Hepatocyte (in vitro differentiated cells): ENCODE data around the gene PMEPA1.

Experiments used
- CTCF ChIP-seq: fragments of 200-600 bp; sonication (generic); IDR thresholded peaks from 2 replicates; pipeline ENCODE4 v1.5.1; 2016; ENCODE audit warnings: antibody characterized with exemption, mild to moderate bottlenecking; ENCODE audit not compliant: poor library complexity
- EZH2 ChIP-seq: fragments of 200-600 bp; sonication (generic); IDR thresholded peaks from 2 replicates; pipeline ENCODE4 v1.6.1; 2016; ENCODE audit warnings: antibody characterized with exemption, mild to moderate bottlenecking, borderline replicate concordance
- EZH2phosphoT487 ChIP-seq: fragments of 200-600 bp; sonication (generic); IDR thresholded peaks from one replicate; pipeline ENCODE4 v1.6.1; 2018; ENCODE audit warnings: antibody characterized with exemption, mild to moderate bottlenecking, low read depth, moderate library complexity; ENCODE audit not compliant: unreplicated experiment, severe bottlenecking

- TF ChIP-seq CTCF (no peak), EZH2 (no peak), EZH2phosphoT487 (no peak)
Measured at GRCh38 chr20:57749131-57749690, 39.4 kb upstream of the PMEPA1 start.
